A549 (cell line): ENCODE data around the gene TNFRSF19.

Source experiments
- CEBPB ChIP-seq, 2 experiments: fragments of >200 bp in 1 of 2; sonication (Bioruptor Twin) in 1 of 2; formaldehyde crosslinking in 1 of 2; IDR thresholded peaks; 2 replicates each; pipeline ENCODE4 v1.6.1; 2012 to 2016
- REST ChIP-seq: fragments of 200-600 bp; sonication (generic); IDR thresholded peaks from 2 replicates; pipeline ENCODE4 v1.6.1; 2016; ENCODE audit warnings: antibody characterized with exemption, mild to moderate bottlenecking, moderate library complexity

DNA sequence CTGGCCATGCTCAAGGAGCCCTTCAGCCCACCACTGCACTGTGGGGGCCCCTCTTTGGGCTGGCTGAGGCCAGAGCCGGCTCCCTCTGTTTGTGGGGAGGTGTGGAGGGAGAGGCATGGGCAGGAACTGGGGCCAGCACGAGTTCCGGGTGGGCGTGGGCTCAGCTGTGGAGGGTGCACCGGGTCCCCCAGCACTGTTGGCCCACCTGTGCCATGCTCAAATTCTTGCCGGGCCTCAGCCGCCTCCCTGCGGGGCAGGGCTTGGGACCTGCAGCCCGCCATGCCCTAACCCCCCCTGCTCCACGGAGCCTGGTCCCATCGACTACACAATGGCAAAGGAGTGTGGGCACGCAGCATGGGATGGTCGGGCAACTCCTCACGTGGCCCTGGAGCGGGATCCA, 38.8 kb upstream of the TNFRSF19 start:
- TF ChIP-seq CEBPB (IDR thresholded peaks at IDR 0.05) = no peak
- TF ChIP-seq REST = no peak
